ENCODE measurements around the gene RNH1. TPM values are rescaled to one million over a fixed set of nuclear protein-coding genes. Genes with fewer than 3 reads are reported as not detected.

RNH1 gene
- polyA plus RNA-seq, 1 of the 3 experiments (the other 2 are of a cell fraction), result 147 TPM

GRCh38 chr11:548700-549603 lies 41.9 kb upstream of the RNH1 start:
- no peak overlapping the region for H3K9ac ChIP-seq
- no peaks in the 10 kb centered on the region for H3F3A ChIP-seq (replicated peaks; ENCODE audit: insufficient read depth)
- peaks cover 0 to 4% of the 10 kb centered on the region in 2 experiments; a peak in 1 of 4 replicates for H3K4me1 ChIP-seq (ENCODE audit: control insufficient read depth in 1 of 2, insufficient read depth in 2 of 2, low read depth in 1 of 2, low read length in 1 of 2)
- H3K4me2 ChIP-seq, result no peak overlapping the region
- H3K79me2 ChIP-seq (ENCODE audit: insufficient read depth), result no peaks in the 10 kb centered on the region
- H4K20me1 ChIP-seq (ENCODE audit: insufficient read depth), result no peaks in the 10 kb centered on the region
- 78% methylated on average over 30 of the region's 32 CpGs for WGBS (ENCODE audit: low lambda C conversion rate)
- no peak for TF ChIP-seq ELF1 (IDR thresholded peaks at IDR 0.05)
- TF ChIP-seq FOXJ3 (CRISPR knock-in tag; IDR thresholded peaks at IDR 0.05), result no peak
- TF ChIP-seq EZH2phosphoT487 (IDR thresholded peaks at IDR 0.05; ENCODE audit: borderline replicate concordance, low read depth), result no peak
- TF ChIP-seq TEAD4 (IDR thresholded peaks at IDR 0.05; ENCODE audit: borderline replicate concordance, insufficient read depth), result no peak
- TF ChIP-seq RAD21 (IDR thresholded peaks at IDR 0.05; ENCODE audit: low read length), result no peak
- H3K4me3 ChIP-seq (ENCODE audit: low read depth in 2 of 2, low read length in 1 of 2), result no peak overlapping the region
- H3K9me3 ChIP-seq, result no peaks in the 10 kb centered on the region
- DNase-seq, result no peak
- H3K27ac ChIP-seq (ENCODE audit: low read depth in 2 of 2, low read length in 1 of 2), result no peak overlapping the region
- no peaks in the 10 kb centered on the region for H3K36me3 ChIP-seq (replicated peaks in 1 of 2; ENCODE audit: control insufficient read depth in 1 of 2, insufficient read depth in 2 of 2, low read length in 1 of 2)
- no peaks in the 10 kb centered on the region for H3K9me2 ChIP-seq
- no peak overlapping the region for H2AFZ ChIP-seq (ENCODE audit: low read depth)
- CTCF ChIA-PET, result interaction anchor here (1.5 kb wide), 1 partner anchor 179 kb away, joined by 7 read pairs; no protein-coding TSS in a partner anchor
- POLR2A ChIA-PET, result no interaction called here
- H3K27me3 ChIP-seq (ENCODE audit: insufficient read depth), result no peaks in the 10 kb centered on the region

DNA sequence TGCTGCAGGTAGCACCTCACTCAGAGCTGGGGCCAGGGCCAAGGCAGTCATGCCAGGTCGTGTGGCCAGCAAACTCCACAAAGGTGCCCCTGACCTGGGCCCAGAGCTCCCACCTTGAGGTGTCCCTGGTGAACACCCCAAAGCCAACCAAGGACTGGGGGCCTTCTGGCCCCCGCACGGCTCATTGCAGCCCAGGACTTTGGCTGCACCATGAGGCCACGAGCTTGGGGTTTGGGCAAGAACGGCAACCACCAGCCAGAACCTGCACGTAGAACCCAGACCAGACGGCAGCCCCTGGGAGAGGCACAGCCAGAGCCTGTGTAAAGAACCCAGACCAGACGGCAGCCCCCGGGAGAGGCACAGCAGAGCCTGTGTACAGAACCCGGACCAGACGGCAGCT lies 38.1 kb upstream of the RNH1 start:
- H3K36me3 ChIP-seq (replicated peaks in 1 of 2; ENCODE audit: control insufficient read depth in 1 of 2, insufficient read depth in 2 of 2, low read length in 1 of 2), result no peaks in the 10 kb centered on the region
- no peak for DNase-seq
- no peaks in the 10 kb centered on the region for H4K20me1 ChIP-seq (ENCODE audit: insufficient read depth)
- POLR2A ChIA-PET, result no interaction called here
- H3K9me3 ChIP-seq, result no peaks in the 10 kb centered on the region
- no peak overlapping the region for H3K4me2 ChIP-seq
- H3K27me3 ChIP-seq (ENCODE audit: insufficient read depth), result no peaks in the 10 kb centered on the region
- H3K27ac ChIP-seq (ENCODE audit: low read depth in 2 of 2, low read length in 1 of 2), result no peak overlapping the region
- no peak overlapping the region for H2AFZ ChIP-seq (ENCODE audit: low read depth)
- no peak overlapping the region for H3K4me3 ChIP-seq (ENCODE audit: low read depth in 2 of 2, low read length in 1 of 2)
- no peaks in the 10 kb centered on the region for H3K79me2 ChIP-seq (ENCODE audit: insufficient read depth)
- H3K9ac ChIP-seq, result no peak overlapping the region
- WGBS (ENCODE audit: low lambda C conversion rate), result 75% methylated on average over 4 of the region's 11 CpGs
- H3F3A ChIP-seq (replicated peaks; ENCODE audit: insufficient read depth), result no peaks in the 10 kb centered on the region
- H3K9me2 ChIP-seq, result no peaks in the 10 kb centered on the region
- no peaks in the 10 kb centered on the region for H3K4me1 ChIP-seq (ENCODE audit: control insufficient read depth in 1 of 2, insufficient read depth in 2 of 2, low read depth in 1 of 2, low read length in 1 of 2)
- CTCF ChIA-PET, result interaction anchor here (0.9 to 1.9 kb wide), 2 partner anchors 9 to 10 kb away, joined by 3 to 12 read pairs; partner anchors contain the start of gene HRAS
- no peak for TF ChIP-seq RXRA (IDR thresholded peaks at IDR 0.05; ENCODE audit: borderline replicate concordance, low read depth)
- TF ChIP-seq REST (IDR thresholded peaks at IDR 0.05; ENCODE audit: low read depth, low read length), result no peak
- TF ChIP-seq FOXJ3 (CRISPR knock-in tag; IDR thresholded peaks at IDR 0.05), result no peak
- TF ChIP-seq SMC3 (IDR thresholded peaks at IDR 0.05; ENCODE audit: low read depth, low read length), result no peak
- no peak for TF ChIP-seq SIN3A (IDR thresholded peaks at IDR 0.05; ENCODE audit: borderline replicate concordance, low read depth, low read length)
- TF ChIP-seq RAD21 (IDR thresholded peaks at IDR 0.05; ENCODE audit: low read length), result no peak
- TF ChIP-seq, protein P1, sequence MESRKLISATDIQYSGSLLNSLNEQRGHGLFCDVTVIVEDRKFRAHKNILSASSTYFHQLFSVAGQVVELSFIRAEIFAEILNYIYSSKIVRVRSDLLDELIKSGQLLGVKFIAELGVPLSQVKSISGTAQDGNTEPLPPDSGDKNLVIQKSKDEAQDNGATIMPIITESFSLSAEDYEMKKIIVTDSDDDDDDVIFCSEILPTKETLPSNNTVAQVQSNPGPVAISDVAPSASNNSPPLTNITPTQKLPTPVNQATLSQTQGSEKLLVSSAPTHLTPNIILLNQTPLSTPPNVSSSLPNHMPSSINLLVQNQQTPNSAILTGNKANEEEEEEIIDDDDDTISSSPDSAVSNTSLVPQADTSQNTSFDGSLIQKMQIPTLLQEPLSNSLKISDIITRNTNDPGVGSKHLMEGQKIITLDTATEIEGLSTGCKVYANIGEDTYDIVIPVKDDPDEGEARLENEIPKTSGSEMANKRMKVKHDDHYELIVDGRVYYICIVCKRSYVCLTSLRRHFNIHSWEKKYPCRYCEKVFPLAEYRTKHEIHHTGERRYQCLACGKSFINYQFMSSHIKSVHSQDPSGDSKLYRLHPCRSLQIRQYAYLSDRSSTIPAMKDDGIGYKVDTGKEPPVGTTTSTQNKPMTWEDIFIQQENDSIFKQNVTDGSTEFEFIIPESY (IDR thresholded peaks at IDR 0.05; ENCODE audit: borderline replicate concordance, low read depth), result no peak
- no peak for TF ChIP-seq YY1 (IDR thresholded peaks at IDR 0.05; ENCODE audit: low read depth)
- no peak for TF ChIP-seq MAX (IDR thresholded peaks at IDR 0.05; ENCODE audit: low read depth)
- TF ChIP-seq EZH2phosphoT487 (IDR thresholded peaks at IDR 0.05; ENCODE audit: borderline replicate concordance, low read depth), result no peak
- TF ChIP-seq, protein P2, sequence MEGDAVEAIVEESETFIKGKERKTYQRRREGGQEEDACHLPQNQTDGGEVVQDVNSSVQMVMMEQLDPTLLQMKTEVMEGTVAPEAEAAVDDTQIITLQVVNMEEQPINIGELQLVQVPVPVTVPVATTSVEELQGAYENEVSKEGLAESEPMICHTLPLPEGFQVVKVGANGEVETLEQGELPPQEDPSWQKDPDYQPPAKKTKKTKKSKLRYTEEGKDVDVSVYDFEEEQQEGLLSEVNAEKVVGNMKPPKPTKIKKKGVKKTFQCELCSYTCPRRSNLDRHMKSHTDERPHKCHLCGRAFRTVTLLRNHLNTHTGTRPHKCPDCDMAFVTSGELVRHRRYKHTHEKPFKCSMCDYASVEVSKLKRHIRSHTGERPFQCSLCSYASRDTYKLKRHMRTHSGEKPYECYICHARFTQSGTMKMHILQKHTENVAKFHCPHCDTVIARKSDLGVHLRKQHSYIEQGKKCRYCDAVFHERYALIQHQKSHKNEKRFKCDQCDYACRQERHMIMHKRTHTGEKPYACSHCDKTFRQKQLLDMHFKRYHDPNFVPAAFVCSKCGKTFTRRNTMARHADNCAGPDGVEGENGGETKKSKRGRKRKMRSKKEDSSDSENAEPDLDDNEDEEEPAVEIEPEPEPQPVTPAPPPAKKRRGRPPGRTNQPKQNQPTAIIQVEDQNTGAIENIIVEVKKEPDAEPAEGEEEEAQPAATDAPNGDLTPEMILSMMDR (IDR thresholded peaks at IDR 0.05), result no peak
- TF ChIP-seq, protein P3, sequence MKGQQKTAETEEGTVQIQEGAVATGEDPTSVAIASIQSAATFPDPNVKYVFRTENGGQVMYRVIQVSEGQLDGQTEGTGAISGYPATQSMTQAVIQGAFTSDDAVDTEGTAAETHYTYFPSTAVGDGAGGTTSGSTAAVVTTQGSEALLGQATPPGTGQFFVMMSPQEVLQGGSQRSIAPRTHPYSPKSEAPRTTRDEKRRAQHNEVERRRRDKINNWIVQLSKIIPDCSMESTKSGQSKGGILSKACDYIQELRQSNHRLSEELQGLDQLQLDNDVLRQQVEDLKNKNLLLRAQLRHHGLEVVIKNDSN (IDR thresholded peaks at IDR 0.05; ENCODE audit: borderline replicate concordance, low read depth), result no peak
- TF ChIP-seq POLR2AphosphoS5 (IDR thresholded peaks at IDR 0.05; ENCODE audit: low read depth, low read length), result no peak
- no peak for TF ChIP-seq JUND (IDR thresholded peaks at IDR 0.05)
- no peak for TF ChIP-seq TCF12 (IDR thresholded peaks at IDR 0.05)
- no peak for TF ChIP-seq RFX5 (IDR thresholded peaks at IDR 0.05; ENCODE audit: low read length)

Measured in SK-N-SH (cell line).